ENCODE data around the gene RGS3.

The RGS3 gene

GRCh38 chr9:113514061-113514460, 50.5 kb downstream of the RGS3 start:
- no peak for DNase-seq

- DNase-seq, result no peak
Measured at GRCh38 chr9:113514748-113515147, 51.2 kb downstream of the RGS3 start.

GRCh38 chr9:113515862-113516261, 52.3 kb downstream of the RGS3 start:
- no peak for DNase-seq

- peak; percentile 65 for DNase-seq
Measured at GRCh38 chr9:113516840-113517577, 53.5 kb downstream of the RGS3 start.

GRCh38 chr9:113519426-113520108, 56.0 kb downstream of the RGS3 start:
- no peak for DNase-seq

GRCh38 chr9:113520109-113520642, 56.6 kb downstream of the RGS3 start:
- no peak for DNase-seq

- DNase-seq, result no peak
Measured at GRCh38 chr9:113521693-113522255, 58.2 kb downstream of the RGS3 start.

GRCh38 chr9:113522419-113522818, 58.9 kb downstream of the RGS3 start:
- DNase-seq, result no peak

- no peak for DNase-seq
Measured at GRCh38 chr9:113522858-113523257, 59.3 kb downstream of the RGS3 start.

- DNase-seq, result peak; percentile 58
Measured at GRCh38 chr9:113523421-113524141, 60.1 kb downstream of the RGS3 start.

GRCh38 chr9:113524468-113524867, 60.9 kb downstream of the RGS3 start:
- DNase-seq, result no peak

GRCh38 chr9:113525205-113525604, 61.7 kb downstream of the RGS3 start:
- DNase-seq, result no peak

GRCh38 chr9:113525831-113526230, 62.3 kb downstream of the RGS3 start:
- DNase-seq, result no peak

GRCh38 chr9:113526231-113526746, 62.8 kb downstream of the RGS3 start:
- DNase-seq, result no peak

- no peak for DNase-seq
Measured at GRCh38 chr9:113526841-113527240, 63.3 kb downstream of the RGS3 start.

- no peak for DNase-seq
Measured at GRCh38 chr9:113528088-113528487, 64.6 kb downstream of the RGS3 start.

GRCh38 chr9:113528811-113529210, 65.3 kb downstream of the RGS3 start:
- DNase-seq, result no peak

- DNase-seq, result no peak
Measured at GRCh38 chr9:113529336-113530009, 65.9 kb downstream of the RGS3 start.

- no peak for DNase-seq
Measured at GRCh38 chr9:113530022-113530635, 66.6 kb downstream of the RGS3 start.

GRCh38 chr9:113530942-113531341, 67.4 kb downstream of the RGS3 start:
- no peak for DNase-seq

- no peak for DNase-seq
Measured at GRCh38 chr9:113531919-113532808, 68.6 kb downstream of the RGS3 start.
